CD14-positive monocyte (primary cell): Measurements from ENCODE around the gene BTK. TPM values are rescaled to one million over a fixed set of nuclear protein-coding genes. Genes with fewer than 3 reads are reported as not detected.

Experiments
- DNase-seq, 3 donors: peaks; one replicate each; pipeline ENCODE4 v3.0.0-alpha.2; 2011 to 2022
- H2AFZ ChIP-seq: 2 replicates; pipeline ENCODE4 v1.6.0; 2012; ENCODE audit warnings: mild to moderate bottlenecking, low read depth, low read length, inconsistent platforms; ENCODE audit not compliant: insufficient read depth, poor library complexity, severe bottlenecking
- H3K27ac ChIP-seq, 2 donors: 1 replicate in 1 of 2; 2 replicates in 1 of 2; pipeline ENCODE4 v1.5.1; 2012 to 2013; ENCODE audit warnings: low read length in 2 of 2, control low read depth in 1 of 2, inconsistent platforms in 1 of 2, low read depth in 1 of 2, mild to moderate bottlenecking in 1 of 2
- H3K27me3 ChIP-seq, 2 donors: one replicate each; pipeline versions ENCODE4 v1.6.0 to v1.6.1; 2011 to 2013; ENCODE audit warnings: low read length in 2 of 2; ENCODE audit not compliant: control insufficient read depth in 2 of 2, insufficient read depth in 2 of 2
- H3K36me3 ChIP-seq, 2 donors: replicated peaks in 1 of 2; 1 replicate in 1 of 2; 2 replicates in 1 of 2; pipeline versions ENCODE4 v1.5.1 to v1.6.1; 2012 to 2013; ENCODE audit warnings: low read length in 2 of 2, control low read depth in 1 of 2, inconsistent platforms in 1 of 2, mild to moderate bottlenecking in 1 of 2; ENCODE audit not compliant: insufficient read depth in 2 of 2, control insufficient read depth in 1 of 2
- H3K4me1 ChIP-seq, 2 donors: 1 replicate in 1 of 2; 2 replicates in 1 of 2; pipeline versions ENCODE4 v1.5.1 to v1.6.1; 2012 to 2013; ENCODE audit warnings: low read length in 2 of 2, control low read depth in 1 of 2, inconsistent platforms in 1 of 2, mild to moderate bottlenecking in 1 of 2, moderate library complexity in 1 of 2; ENCODE audit not compliant: insufficient read depth in 2 of 2, control insufficient read depth in 1 of 2
- H3K4me2 ChIP-seq: replicated peaks from 2 replicates; pipeline ENCODE3; 2012; ENCODE audit warnings: low read length, moderate library complexity, mild to moderate bottlenecking; ENCODE audit not compliant: poor library complexity, severe bottlenecking; ENCODE audit errors: extremely low read depth
- H3K4me3 ChIP-seq, 3 experiments: fragments of 200-600 bp in 1 of 3; sonication (generic) in 1 of 3; replicated peaks in 1 of 3; 1 replicate in 2 of 3; 2 replicates in 1 of 3; pipeline ENCODE4 v1.5.1; 2011 to 2013; ENCODE audit warnings: low read length in 3 of 3, mild to moderate bottlenecking in 3 of 3, control low read depth in 2 of 3, low read depth in 2 of 3, inconsistent platforms in 1 of 3, moderate library complexity in 1 of 3
- H3K79me2 ChIP-seq: 2 replicates; pipeline ENCODE4 v1.6.0; 2012; ENCODE audit warnings: mild to moderate bottlenecking, control low read depth, inconsistent platforms, low read length, moderate library complexity; ENCODE audit not compliant: insufficient read depth
- H3K9ac ChIP-seq: 2 replicates; pipeline ENCODE4 v1.6.0; 2017; ENCODE audit warnings: low read length, mild to moderate bottlenecking; ENCODE audit not compliant: insufficient read depth, poor library complexity, severe bottlenecking
- H3K9me3 ChIP-seq, 2 donors: replicated peaks in 1 of 2; 1 replicate in 1 of 2; 2 replicates in 1 of 2; pipeline versions ENCODE4 v1.5.1 to v1.6.1; 2012 to 2013; ENCODE audit warnings: low read length in 2 of 2, control low read depth in 1 of 2; ENCODE audit not compliant: control insufficient read depth in 1 of 2, insufficient read depth in 1 of 2
- H4K20me1 ChIP-seq: 2 replicates; pipeline ENCODE4 v1.6.0; 2012; ENCODE audit warnings: mild to moderate bottlenecking, low read length, control low read depth, moderate library complexity; ENCODE audit not compliant: insufficient read depth
- H3K27ac Mint-ChIP-seq, 7 donors: one replicate each; pipeline ENCODE4 v1.8.0; 2020; ENCODE audit warnings: mild to moderate bottlenecking in 7 of 7, mixed read lengths in 7 of 7, moderate library complexity in 6 of 7, inconsistent platforms in 2 of 7
- H3K27me3 Mint-ChIP-seq, 3 donors: one replicate each; pipeline ENCODE4 v1.8.0; 2021 to 2022; ENCODE audit warnings: low read depth in 3 of 3, mild to moderate bottlenecking in 3 of 3, mixed read lengths in 3 of 3, moderate library complexity in 3 of 3, inconsistent platforms in 1 of 3
- H3K36me3 Mint-ChIP-seq, 2 donors: one replicate each; pipeline ENCODE4 v1.8.0; 2020; ENCODE audit warnings: mixed read lengths in 2 of 2, inconsistent platforms in 1 of 2, mild to moderate bottlenecking in 1 of 2
- H3K4me1 Mint-ChIP-seq: one replicate; pipeline ENCODE4 v1.8.0; 2020; ENCODE audit warnings: mild to moderate bottlenecking, mixed read lengths
- H3K4me3 Mint-ChIP-seq, 2 donors: one replicate each; pipeline ENCODE4 v1.8.0; 2020; ENCODE audit warnings: mild to moderate bottlenecking in 2 of 2, mixed read lengths in 2 of 2, moderate library complexity in 1 of 2
- H3K9me3 Mint-ChIP-seq, 7 donors: one replicate each; pipeline ENCODE4 v1.8.0; 2020 to 2022; ENCODE audit warnings: mixed read lengths in 7 of 7, mild to moderate bottlenecking in 6 of 7, moderate library complexity in 6 of 7, inconsistent platforms in 2 of 7
- WGBS: methylation state at CpG from one replicate; pipeline ENCODE4 v1.1.5; 2013; ENCODE audit warnings: missing lambda C conversion rate; ENCODE audit not compliant: insufficient coverage; 5-methylcytosine and 5-hydroxymethylcytosine counted together
- intact Hi-C, 2 donors: fragments of 100-400 bp; cut with micrococcal nuclease; formaldehyde crosslinking; loops; one replicate each; pipeline versions ENCODE4 v1.15.0 to v1.15.1; 2023
- polyA plus RNA-seq, 3 donors: library from polyadenylated mRNA; depleted of rRNA in 1 of 3; unstranded in 2 of 3; stranded (reverse) in 1 of 3; fragments of 300-500 nt in 2 of 3; fragments of >200 nt in 1 of 3; fragmentation: Illumina TruSeq in 2 of 3; gene quantifications; 1 replicate in 2 of 3; 2 replicates in 1 of 3; pipeline ENCODE4 v1.2.3, GENCODE V29; 2012 to 2021
- TF ChIP-seq, protein P1 (sequence below): fragments of 200-600 bp; IDR thresholded peaks from one replicate; pipeline ENCODE4 v1.8.0; 2022; ENCODE audit warnings: antibody characterized with exemption, mild to moderate bottlenecking

The BTK gene
- polyA plus RNA-seq, 3 donors = 74.1 to 92.9 (median 82.9) TPM

DNA sequence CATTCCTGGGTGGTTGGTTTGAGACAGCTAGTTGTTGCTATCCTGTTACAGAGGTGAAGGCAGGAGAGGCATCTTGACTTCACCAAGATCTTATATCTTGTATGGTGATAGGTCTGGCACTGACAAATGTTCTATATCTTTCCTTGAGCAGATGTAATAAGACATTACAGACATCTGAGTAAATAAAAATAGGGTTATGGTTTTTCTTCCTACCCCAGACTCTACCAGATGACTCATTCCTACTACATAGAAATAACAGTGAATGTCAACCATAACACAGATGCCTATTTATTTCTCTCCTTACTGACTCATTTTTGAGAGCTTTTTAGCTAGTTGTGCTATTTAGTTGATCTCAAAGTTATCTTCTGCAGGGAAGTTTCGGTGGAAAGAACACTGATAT is 43.9 kb upstream of the BTK start:
- Histone ChIP-seq H2AFZ (no peak overlapping the region), H3K27ac (no peak overlapping the region), H4K20me1 (no peaks in the 10 kb centered on the region), H3K27me3 (no peaks in the 10 kb centered on the region), H3K9ac (no peak overlapping the region), H3K79me2 (no peaks in the 10 kb centered on the region), H3K4me2 (no peak overlapping the region), H3K36me3 (peaks cover 0 to 14% of the 10 kb centered on the region in 2 donors), H3K4me3 (no peak overlapping the region), H3K4me1 (no peaks in the 10 kb centered on the region), H3K9me3 (no peaks in the 10 kb centered on the region)
- Mint-ChIP-seq H3K27me3 (peaks cover 0 to 5% (median 0%) of the 10 kb centered on the region in 3 donors), H3K4me3 (no peak overlapping the region), H3K27ac (no peak overlapping the region), H3K4me1 (peaks cover 18% of the 10 kb centered on the region), H3K9me3 (peaks cover 0 to 8% (median 2%) of the 10 kb centered on the region in 7 donors), H3K36me3 (peaks cover 24 to 30% of the 10 kb centered on the region in 2 donors)
- TF ChIP-seq, protein P1, sequence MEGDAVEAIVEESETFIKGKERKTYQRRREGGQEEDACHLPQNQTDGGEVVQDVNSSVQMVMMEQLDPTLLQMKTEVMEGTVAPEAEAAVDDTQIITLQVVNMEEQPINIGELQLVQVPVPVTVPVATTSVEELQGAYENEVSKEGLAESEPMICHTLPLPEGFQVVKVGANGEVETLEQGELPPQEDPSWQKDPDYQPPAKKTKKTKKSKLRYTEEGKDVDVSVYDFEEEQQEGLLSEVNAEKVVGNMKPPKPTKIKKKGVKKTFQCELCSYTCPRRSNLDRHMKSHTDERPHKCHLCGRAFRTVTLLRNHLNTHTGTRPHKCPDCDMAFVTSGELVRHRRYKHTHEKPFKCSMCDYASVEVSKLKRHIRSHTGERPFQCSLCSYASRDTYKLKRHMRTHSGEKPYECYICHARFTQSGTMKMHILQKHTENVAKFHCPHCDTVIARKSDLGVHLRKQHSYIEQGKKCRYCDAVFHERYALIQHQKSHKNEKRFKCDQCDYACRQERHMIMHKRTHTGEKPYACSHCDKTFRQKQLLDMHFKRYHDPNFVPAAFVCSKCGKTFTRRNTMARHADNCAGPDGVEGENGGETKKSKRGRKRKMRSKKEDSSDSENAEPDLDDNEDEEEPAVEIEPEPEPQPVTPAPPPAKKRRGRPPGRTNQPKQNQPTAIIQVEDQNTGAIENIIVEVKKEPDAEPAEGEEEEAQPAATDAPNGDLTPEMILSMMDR = no peak
- DNase-seq = no peak
- intact Hi-C loops = no loop called here
- no CpG with 5 or more reads among the region's 1 CpG for WGBS

DNA sequence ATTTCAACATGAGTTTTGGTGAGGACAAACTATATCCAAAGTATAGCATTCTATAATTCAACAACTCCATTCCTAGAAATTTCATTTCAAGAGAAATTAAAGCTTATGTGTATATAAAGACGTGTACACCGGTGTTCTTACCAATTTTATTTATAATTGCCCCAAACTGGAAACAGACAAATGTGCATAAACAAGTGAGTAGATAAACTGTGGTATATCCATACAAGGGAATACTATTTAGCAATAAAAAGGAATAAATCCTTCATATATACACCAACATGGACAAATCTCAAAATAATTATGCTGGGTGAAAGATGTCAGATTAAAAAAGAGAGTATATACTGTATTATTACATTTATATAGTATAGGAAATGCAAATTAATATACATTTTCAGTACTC is 42.0 kb upstream of the BTK start:
- no peaks in the 10 kb centered on the region for H3K4me1 ChIP-seq
- Mint-ChIP-seq H3K27me3 (peaks cover 0 to 5% (median 0%) of the 10 kb centered on the region in 3 donors), H3K9me3 (peaks cover 0 to 7% (median 0%) of the 10 kb centered on the region in 7 donors), H3K4me1 (peaks cover 22% of the 10 kb centered on the region), H3K4me3 (no peak overlapping the region), H3K27ac (no peak overlapping the region), H3K36me3 (peaks cover 24 to 33% of the 10 kb centered on the region in 2 donors)
- intact Hi-C loops = no loop called here
- TF ChIP-seq, protein P1 = no peak
- WGBS = no CpG with 5 or more reads among the region's 2 CpGs
- H3K79me2 ChIP-seq = no peaks in the 10 kb centered on the region
- H3K9me3 ChIP-seq = no peaks in the 10 kb centered on the region
- DNase-seq = no peak
- H3K27me3 ChIP-seq = no peaks in the 10 kb centered on the region
- no peak overlapping the region for H3K4me3 ChIP-seq
- peaks cover 0 to 14% of the 10 kb centered on the region in 2 donors for H3K36me3 ChIP-seq
- H3K27ac ChIP-seq = no peak overlapping the region
- no peak overlapping the region for H3K9ac ChIP-seq
- H4K20me1 ChIP-seq = no peaks in the 10 kb centered on the region
- no peak overlapping the region for H2AFZ ChIP-seq
- no peak overlapping the region for H3K4me2 ChIP-seq
